ENCODE results near the gene ZNF20. TPM values are rescaled to one million over a fixed set of nuclear protein-coding genes. Genes with fewer than 3 reads are reported as not detected.

ZNF20 gene
- total and polyA plus RNA-seq, 4 experiments from 2014 or later = 1.6 to 7.4 (median 3.1) TPM

Other genes with a start within 250 kb of the ZNF20 start
- gene ZNF700, start 215.2 kb downstream of the ZNF20 start, total RNA-seq = 10 to 100 TPM; 24.9 to 25.6 TPM
- 1 to 10 TPM; 3.2 to 5.6 TPM for gene ZNF700, start 215.2 kb downstream of the ZNF20 start, polyA plus RNA-seq
- 10 to 100 TPM; 14.3 to 16.4 TPM for gene ZNF763, start 175.3 kb downstream of the ZNF20 start, total RNA-seq
- gene ZNF763, start 175.3 kb downstream of the ZNF20 start, polyA plus RNA-seq = 1 to 10 TPM; 2.6 to 3.7 TPM
- gene ZNF433, start 104.7 kb downstream of the ZNF20 start, total RNA-seq = under 1 TPM; 0.38 to 0.44 TPM
- 1 to 10 TPM in 1 of 2 donors, under 1 TPM in 1; 0.98 to 2.2 TPM for gene ZNF433, start 104.7 kb downstream of the ZNF20 start, polyA plus RNA-seq
- not detected for gene ZNF878, start 87.4 kb downstream of the ZNF20 start, total RNA-seq
- gene ZNF878, start 87.4 kb downstream of the ZNF20 start, polyA plus RNA-seq = not detected
- gene ZNF844, start 75.6 kb downstream of the ZNF20 start, total RNA-seq = 1 to 10 TPM; 8.8 to 9.8 TPM
- gene ZNF844, start 75.6 kb downstream of the ZNF20 start, polyA plus RNA-seq = 1 to 10 TPM; 2.3 to 3.2 TPM
- gene ZNF625, start 16.4 kb upstream of the ZNF20 start, total RNA-seq = 1 to 10 TPM; 2.1 to 2.6 TPM
- gene ZNF625, start 16.4 kb upstream of the ZNF20 start, polyA plus RNA-seq = under 1 TPM in 1 of 2 donors, not detected in 1; 0.52 TPM
- gene ZNF136, start 22.7 kb upstream of the ZNF20 start, total RNA-seq = 10 to 100 TPM; 26.9 to 32.8 TPM
- 10 to 100 TPM; 17.0 to 18.5 TPM for gene ZNF136, start 22.7 kb upstream of the ZNF20 start, polyA plus RNA-seq
- 10 to 100 TPM; 62.2 TPM for gene ZNF44, start 154.5 kb upstream of the ZNF20 start, total RNA-seq
- 10 to 100 TPM; 27.9 to 43.9 TPM for gene ZNF44, start 154.5 kb upstream of the ZNF20 start, polyA plus RNA-seq
- 10 to 100 TPM; 15.0 to 15.6 TPM for gene ZNF563, start 193.3 kb upstream of the ZNF20 start, total RNA-seq
- 1 to 10 TPM; 5.4 to 6.9 TPM for gene ZNF563, start 193.3 kb upstream of the ZNF20 start, polyA plus RNA-seq
- gene ZNF442, start 225.3 kb upstream of the ZNF20 start, total RNA-seq = 1 to 10 TPM; 2.5 to 3.8 TPM
- gene ZNF442, start 225.3 kb upstream of the ZNF20 start, polyA plus RNA-seq = 1 to 10 TPM in 1 of 2 donors, under 1 TPM in 1; 0.75 to 1.4 TPM

Measured in CD4-positive, alpha-beta memory T cell (primary cell).